IMR-90 (cell line): Measurements from ENCODE around the gene FGB. TPM values are rescaled to one million over a fixed set of nuclear protein-coding genes. Genes with fewer than 3 reads are reported as not detected.
A peak's percentile ranks its signal among the peaks of the same experiment; 100 is the strongest.

Experiments
- ATAC-seq: fragments of 200-7000 bp; cut with Tn5 transposase; 2 replicates; pipeline ENCODE4 v1.9.1; 2020; ENCODE audit warnings: low read depth, mild to moderate bottlenecking, moderate library complexity
- Bru-seq: library from RNA; stranded (reverse); fragments of 400-500 nt; gene quantifications from one replicate; lab custom pipeline; 2021; lab: Mats Ljungman, UMichigan
- BruChase-seq, 2 experiments: library from RNA; stranded (reverse); fragments of 400-500 nt; gene quantifications; one replicate each; lab custom pipeline; 2021; lab: Mats Ljungman, UMichigan
- BruUV-seq: library from RNA; stranded (reverse); fragments of 400-500 nt; replicated peaks from 2 replicates; lab custom pipeline; 2021; lab: Mats Ljungman, UMichigan
- CTCF ChIA-PET: fragments of 300-600 bp; formaldehyde crosslinking; extraction: SDS; loops from one replicate; lab custom pipeline; 2021; ENCODE audit warnings: antibody characterized with exemption; lab: Yijun Ruan, JAX
- POLR2A ChIA-PET: fragments of 300-600 bp; sonication (Branson Sonifier 250); formaldehyde crosslinking; loops from one replicate; lab custom pipeline; 2022; ENCODE audit warnings: antibody characterized with exemption; ENCODE audit not compliant: unreplicated experiment; lab: Charles Lee
- DNase-seq: peaks from one replicate; pipeline ENCODE4 v3.0.0; 2013
- H2AFZ ChIP-seq: replicated peaks from 2 replicates; pipeline ENCODE3; 2013; ENCODE audit warnings: low read length, mild to moderate bottlenecking; ENCODE audit not compliant: poor library complexity
- H2AK5ac ChIP-seq: 2 replicates; pipeline ENCODE4 v1.6.1; 2013; ENCODE audit warnings: low read depth, low read length, inconsistent platforms
- H2AK9ac ChIP-seq: replicated peaks from 2 replicates; pipeline ENCODE3; 2013; ENCODE audit warnings: mild to moderate bottlenecking, low read depth, low read length, moderate library complexity; ENCODE audit not compliant: poor library complexity
- H2BK120ac ChIP-seq: 2 replicates; pipeline ENCODE4 v1.6.1; 2013; ENCODE audit warnings: low read depth, low read length, inconsistent platforms
- H2BK15ac ChIP-seq: 3 replicates; pipeline ENCODE4 v1.6.1; 2013; ENCODE audit warnings: low read depth, low read length, inconsistent platforms
- H2BK20ac ChIP-seq: 2 replicates; pipeline ENCODE4 v1.6.1; 2013; ENCODE audit warnings: low read depth, mild to moderate bottlenecking, inconsistent platforms, low read length, moderate library complexity
- H2BK5ac ChIP-seq: 2 replicates; pipeline ENCODE4 v1.6.1; 2013; ENCODE audit warnings: mild to moderate bottlenecking, low read depth, low read length, inconsistent platforms; ENCODE audit not compliant: poor library complexity, severe bottlenecking
- H3K14ac ChIP-seq: replicated peaks from 2 replicates; pipeline ENCODE4 v1.6.1; 2013; ENCODE audit warnings: low read depth, low read length, inconsistent platforms
- H3K18ac ChIP-seq: 2 replicates; pipeline ENCODE4 v1.6.1; 2013; ENCODE audit warnings: low read depth, low read length, control low read depth
- H3K23ac ChIP-seq: 2 replicates; pipeline ENCODE4 v1.6.1; 2013; ENCODE audit warnings: low read depth, low read length, inconsistent platforms
- H3K27ac ChIP-seq: 2 replicates; pipeline ENCODE4 v1.5.1; 2013; ENCODE audit warnings: mild to moderate bottlenecking, control low read depth, low read length; ENCODE audit not compliant: insufficient read depth
- H3K27me3 ChIP-seq: 2 replicates; pipeline ENCODE4 v1.6.1; 2013; ENCODE audit warnings: low read length; ENCODE audit not compliant: control insufficient read depth, insufficient read depth
- H3K36me3 ChIP-seq: 2 replicates; pipeline ENCODE4 v1.6.1; 2013; ENCODE audit warnings: low read length, mixed read lengths; ENCODE audit not compliant: control insufficient read depth, insufficient read depth
- H3K4ac ChIP-seq: 2 replicates; pipeline ENCODE4 v1.6.1; 2013; ENCODE audit warnings: low read depth, low read length, inconsistent platforms
- H3K4me1 ChIP-seq: 2 replicates; pipeline ENCODE4 v1.6.1; 2013; ENCODE audit warnings: low read length, mixed read lengths; ENCODE audit not compliant: control insufficient read depth, insufficient read depth
- H3K4me2 ChIP-seq: 2 replicates; pipeline ENCODE4 v1.6.1; 2013; ENCODE audit warnings: low read depth, mild to moderate bottlenecking, control low read depth, low read length, moderate library complexity
- H3K4me3 ChIP-seq: 2 replicates; pipeline ENCODE4 v1.5.1; 2013; ENCODE audit warnings: low read depth, mild to moderate bottlenecking, control low read depth, low read length, moderate library complexity; ENCODE audit not compliant: insufficient read depth
- H3K56ac ChIP-seq: 2 replicates; pipeline ENCODE4 v1.6.1; 2013; ENCODE audit warnings: low read length, inconsistent platforms; ENCODE audit not compliant: insufficient read depth; ENCODE audit errors: extremely low read depth
- H3K79me1 ChIP-seq, 2 experiments: 2 replicates each; pipeline ENCODE4 v1.6.1; 2013; ENCODE audit warnings: low read length in 2 of 2, inconsistent platforms in 1 of 2, low read depth in 1 of 2
- H3K9ac ChIP-seq: 2 replicates; pipeline ENCODE4 v1.6.1; 2013; ENCODE audit warnings: low read depth, low read length, control low read depth
- H3K9me1 ChIP-seq: 2 replicates; pipeline ENCODE4 v1.6.1; 2013; ENCODE audit warnings: low read length, inconsistent platforms; ENCODE audit not compliant: insufficient read depth
- H3K9me3 ChIP-seq: 2 replicates; pipeline ENCODE4 v1.6.1; 2013; ENCODE audit warnings: low read length; ENCODE audit not compliant: control insufficient read depth, insufficient read depth
- H4K20me1 ChIP-seq: 2 replicates; pipeline ENCODE4 v1.6.1; 2013; ENCODE audit warnings: low read length, inconsistent platforms; ENCODE audit not compliant: insufficient read depth
- H4K5ac ChIP-seq: 2 replicates; pipeline ENCODE4 v1.6.1; 2013; ENCODE audit warnings: mild to moderate bottlenecking, low read depth, low read length, control low read depth
- H4K8ac ChIP-seq, 2 experiments: 2 replicates each; pipeline ENCODE4 v1.6.1; 2013; ENCODE audit warnings: low read depth in 2 of 2, low read length in 2 of 2, control low read depth in 1 of 2, inconsistent platforms in 1 of 2
- H4K91ac ChIP-seq: 2 replicates; pipeline ENCODE4 v1.6.1; 2013; ENCODE audit warnings: low read depth, low read length, inconsistent platforms; ENCODE audit not compliant: insufficient read depth
- BHLHE40 ChIP-seq: fragments of 150-350 bp; IDR thresholded peaks from 2 replicates; pipeline ENCODE4 v1.6.1; 2016; ENCODE audit warnings: mild to moderate bottlenecking, low read depth, low read length
- CEBPB ChIP-seq: IDR thresholded peaks from 2 replicates; pipeline ENCODE4 v1.6.1; 2012; ENCODE audit warnings: low read depth, low read length, improper control_type of control experiment
- CHD1 ChIP-seq: IDR thresholded peaks from 2 replicates; pipeline ENCODE4 v1.6.1; 2012; ENCODE audit warnings: low read depth, low read length, improper control_type of control experiment
- FOS ChIP-seq: fragments of 150-350 bp; IDR thresholded peaks from 2 replicates; pipeline ENCODE4 v1.6.1; 2016; ENCODE audit warnings: low read depth, low read length
- MAFK ChIP-seq: IDR thresholded peaks from 2 replicates; pipeline ENCODE4 v1.6.1; 2012; ENCODE audit warnings: low read depth, low read length, improper control_type of control experiment
- MAZ ChIP-seq: IDR thresholded peaks from 2 replicates; pipeline ENCODE4 v1.6.1; 2012; ENCODE audit warnings: low read depth, mild to moderate bottlenecking, low read length, improper control_type of control experiment, moderate library complexity, borderline replicate concordance
- MXI1 ChIP-seq: IDR thresholded peaks from 2 replicates; pipeline ENCODE4 v1.6.1; 2012; ENCODE audit warnings: low read depth, mild to moderate bottlenecking, low read length, moderate library complexity, borderline replicate concordance
- NFE2L2 ChIP-seq: fragments of 150-350 bp; IDR thresholded peaks from 2 replicates; pipeline ENCODE4 v1.6.1; 2016; ENCODE audit warnings: low read depth, mild to moderate bottlenecking, low read length
- POLR2A ChIP-seq: IDR thresholded peaks from 2 replicates; pipeline ENCODE4 v1.6.1; 2012; ENCODE audit warnings: mild to moderate bottlenecking, low read depth, low read length
- RAD21 ChIP-seq: IDR thresholded peaks from 2 replicates; pipeline ENCODE4 v1.6.1; 2012; ENCODE audit warnings: low read length, improper control_type of control experiment
- RCOR1 ChIP-seq: IDR thresholded peaks from 2 replicates; pipeline ENCODE4 v1.6.1; 2012; ENCODE audit warnings: mild to moderate bottlenecking, low read length, improper control_type of control experiment; ENCODE audit not compliant: insufficient replicate concordance
- RFX5 ChIP-seq: IDR thresholded peaks from 2 replicates; pipeline ENCODE4 v1.8.0; 2012; ENCODE audit warnings: low read depth, mild to moderate bottlenecking, low read length, moderate library complexity
- WGBS, 2 experiments: methylation state at CpG; one replicate each; pipeline versions ENCODE4 v1.1.5 to v1.1.7; 2013; ENCODE audit warnings: missing lambda C conversion rate in 2 of 2; ENCODE audit not compliant: insufficient read length in 1 of 2; ENCODE audit errors: extremely low coverage in 2 of 2; 5-methylcytosine and 5-hydroxymethylcytosine counted together
- dilution Hi-C: fragments of 300-500 bp; cut with HindIII; formaldehyde crosslinking; loops from one replicate; pipeline ENCODE4 v1.14.3; 2018; ENCODE audit warnings: low sequenced_read_pairs; ENCODE audit not compliant: unreplicated experiment
- in situ Hi-C: fragments of 300-500 bp; cut with MboI; formaldehyde crosslinking; loops from 3 replicates; pipeline ENCODE4 v1.14.3; 2019; ENCODE audit warnings: low sequenced_read_pairs, inconsistent platforms, mixed read lengths
- intact Hi-C: fragments of 100-400 bp; cut with micrococcal nuclease; formaldehyde crosslinking; loops from 2 replicates; pipeline ENCODE4 v1.10.0; 2022
- long read RNA-seq: library from polyadenylated mRNA; unstranded; transcript quantifications from one replicate; pipeline ENCODE4 v2.0.0, GENCODE V29; 2021; ENCODE audit not compliant: unreplicated experiment
- polyA plus RNA-seq, 3 experiments: library from polyadenylated mRNA; depleted of rRNA; stranded (reverse); fragments of >200 nt; gene quantifications; 2 replicates each; pipeline ENCODE4 v1.2.3, GENCODE V29; 2012; ENCODE audit warnings: low replicate concordance in 1 of 3
- total RNA-seq: library from RNA; depleted of rRNA; stranded (reverse); fragments of >200 nt; gene quantifications from 2 replicates; pipeline ENCODE4 v1.2.3, GENCODE V29; 2012; rRNA removed
- TF ChIP-seq, protein P1 (sequence below): fragments of 150-350 bp; IDR thresholded peaks from 2 replicates; pipeline ENCODE4 v1.6.1; 2017; ENCODE audit warnings: mild to moderate bottlenecking, antibody characterized with exemption, low read length, low read depth
- TF ChIP-seq, protein P2 (sequence below): conservative IDR thresholded peaks from 2 replicates; pipeline ENCODE4 v1.5.1; 2012; ENCODE audit warnings: mild to moderate bottlenecking, low read depth, low read length, improper control_type of control experiment
- TF ChIP-seq, protein P3 (sequence below): fragments of 150-350 bp; IDR thresholded peaks from 2 replicates; pipeline ENCODE4 v1.6.1; 2016; ENCODE audit warnings: low read depth, mild to moderate bottlenecking, low read length, moderate library complexity, borderline replicate concordance

Gene FGB
- total RNA-seq (not detected in 2 replicates), polyA plus RNA-seq (2012; rRNA removed) (not detected in 2 replicates), Bru-seq, nascent RNA (percentile 9 among the genes with signal in this experiment), BruChase-seq, experiment 1, labeled RNA remaining after a 6-hour chase (not detected), BruChase-seq, experiment 2, labeled RNA remaining after a 2-hour chase (not detected)
- not detected in 2 replicates for polyA plus RNA-seq (2012; cell fraction: cytosol; rRNA removed)
- not detected in 2 replicates for polyA plus RNA-seq (2012; cell fraction: nucleus; rRNA removed; ENCODE audit: low replicate concordance)
- long read RNA-seq, result 0 reads

DNA sequence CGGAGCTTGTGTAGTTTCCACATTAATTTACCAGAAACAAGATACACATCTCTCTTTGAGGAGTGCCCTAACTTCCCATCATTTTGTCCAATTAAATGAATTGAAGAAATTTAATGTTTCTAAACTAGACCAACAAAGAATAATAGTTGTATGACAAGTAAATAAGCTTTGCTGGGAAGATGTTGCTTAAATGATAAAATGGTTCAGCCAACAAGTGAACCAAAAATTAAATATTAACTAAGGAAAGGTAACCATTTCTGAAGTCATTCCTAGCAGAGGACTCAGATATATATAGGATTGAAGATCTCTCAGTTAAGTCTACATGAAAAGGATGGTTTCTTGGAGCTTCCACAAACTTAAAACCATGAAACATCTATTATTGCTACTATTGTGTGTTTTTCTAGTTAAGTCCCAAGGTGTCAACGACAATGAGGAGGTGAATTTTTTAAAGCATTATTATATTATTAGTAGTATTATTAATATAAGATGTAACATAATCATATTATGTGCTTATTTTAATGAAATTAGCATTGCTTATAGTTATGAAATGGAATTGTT lies at the start of gene FGB:
Gene FGB, plus strand, starts transcription at position 315 of the 558 bp plus-strand sequence. Its CDS starts 8 bp downstream, at position 323.
- Histone ChIP-seq H3K27ac (no peak within 1 kb of the TSS), H3K4me2 (no peak within 1 kb of the TSS), H2AK5ac (no peak within 1 kb of the TSS), H4K91ac (no peak within 1 kb of the TSS), H3K27me3 (no peaks in the 10 kb centered on the region; the same call in 1 of the 2 replicates), H3K9ac (no peak within 1 kb of the TSS), H3K4me3 (no peak within 1 kb of the TSS), H3K18ac (no peak within 1 kb of the TSS), H3K4ac (no peak within 1 kb of the TSS), H2BK5ac (no peak within 1 kb of the TSS), H3K14ac (no peak within 1 kb of the TSS), H3K4me1 (no peaks in the 10 kb centered on the region; the same call in 1 of the 2 replicates), H2AFZ (no peak within 1 kb of the TSS), H2BK120ac (no peak within 1 kb of the TSS), H3K56ac (no peak within 1 kb of the TSS), H3K79me1 (no peaks in the 10 kb centered on the region), H4K20me1 (no peaks in the 10 kb centered on the region), H4K8ac (no peak within 1 kb of the TSS), H2AK9ac (no peak within 1 kb of the TSS), H2BK15ac (no peak within 1 kb of the TSS), H2BK20ac (no peak within 1 kb of the TSS), H3K23ac (no peak within 1 kb of the TSS), H3K9me1 (no peaks in the 10 kb centered on the region), H3K9me3 (no peaks in the 10 kb centered on the region), H4K5ac (no peak within 1 kb of the TSS), H3K36me3 (no peaks in the 10 kb centered on the region)
- in situ Hi-C loops (loop anchor here (25.0 kb wide), 1 partner anchor 800 kb away; no protein-coding TSS in a partner anchor), intact Hi-C loops (no loop called here), dilution Hi-C loops (no loop called here)
- DNase-seq (no peak), ATAC-seq (no peak)
- POLR2A ChIA-PET, result no interaction called here
- no CpG with 5 or more reads among the region's 2 CpGs for WGBS, 2 experiments
- BruUV-seq, result no TSS peak
- CTCF ChIA-PET, result interaction anchor here (1.2 to 1.5 kb wide), 2 partner anchors 11 to 56 kb away, joined by 4 to 6 read pairs; no protein-coding TSS in a partner anchor
- TF ChIP-seq RCOR1, result no peak
- no peak for TF ChIP-seq NFE2L2
- no peak for TF ChIP-seq POLR2A
- TF ChIP-seq MXI1, result no peak
- TF ChIP-seq RAD21, result no peak
- TF ChIP-seq, protein P1, sequence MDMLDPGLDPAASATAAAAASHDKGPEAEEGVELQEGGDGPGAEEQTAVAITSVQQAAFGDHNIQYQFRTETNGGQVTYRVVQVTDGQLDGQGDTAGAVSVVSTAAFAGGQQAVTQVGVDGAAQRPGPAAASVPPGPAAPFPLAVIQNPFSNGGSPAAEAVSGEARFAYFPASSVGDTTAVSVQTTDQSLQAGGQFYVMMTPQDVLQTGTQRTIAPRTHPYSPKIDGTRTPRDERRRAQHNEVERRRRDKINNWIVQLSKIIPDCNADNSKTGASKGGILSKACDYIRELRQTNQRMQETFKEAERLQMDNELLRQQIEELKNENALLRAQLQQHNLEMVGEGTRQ, result no peak
- TF ChIP-seq FOS, result no peak
- TF ChIP-seq CHD1, result no peak
- TF ChIP-seq MAZ, result no peak
- TF ChIP-seq, protein P2, sequence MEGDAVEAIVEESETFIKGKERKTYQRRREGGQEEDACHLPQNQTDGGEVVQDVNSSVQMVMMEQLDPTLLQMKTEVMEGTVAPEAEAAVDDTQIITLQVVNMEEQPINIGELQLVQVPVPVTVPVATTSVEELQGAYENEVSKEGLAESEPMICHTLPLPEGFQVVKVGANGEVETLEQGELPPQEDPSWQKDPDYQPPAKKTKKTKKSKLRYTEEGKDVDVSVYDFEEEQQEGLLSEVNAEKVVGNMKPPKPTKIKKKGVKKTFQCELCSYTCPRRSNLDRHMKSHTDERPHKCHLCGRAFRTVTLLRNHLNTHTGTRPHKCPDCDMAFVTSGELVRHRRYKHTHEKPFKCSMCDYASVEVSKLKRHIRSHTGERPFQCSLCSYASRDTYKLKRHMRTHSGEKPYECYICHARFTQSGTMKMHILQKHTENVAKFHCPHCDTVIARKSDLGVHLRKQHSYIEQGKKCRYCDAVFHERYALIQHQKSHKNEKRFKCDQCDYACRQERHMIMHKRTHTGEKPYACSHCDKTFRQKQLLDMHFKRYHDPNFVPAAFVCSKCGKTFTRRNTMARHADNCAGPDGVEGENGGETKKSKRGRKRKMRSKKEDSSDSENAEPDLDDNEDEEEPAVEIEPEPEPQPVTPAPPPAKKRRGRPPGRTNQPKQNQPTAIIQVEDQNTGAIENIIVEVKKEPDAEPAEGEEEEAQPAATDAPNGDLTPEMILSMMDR, result no peak
- TF ChIP-seq BHLHE40, result no peak
- no peak for TF ChIP-seq RFX5
- no peak for TF ChIP-seq CEBPB
- TF ChIP-seq MAFK, result no peak
- TF ChIP-seq, protein P3, sequence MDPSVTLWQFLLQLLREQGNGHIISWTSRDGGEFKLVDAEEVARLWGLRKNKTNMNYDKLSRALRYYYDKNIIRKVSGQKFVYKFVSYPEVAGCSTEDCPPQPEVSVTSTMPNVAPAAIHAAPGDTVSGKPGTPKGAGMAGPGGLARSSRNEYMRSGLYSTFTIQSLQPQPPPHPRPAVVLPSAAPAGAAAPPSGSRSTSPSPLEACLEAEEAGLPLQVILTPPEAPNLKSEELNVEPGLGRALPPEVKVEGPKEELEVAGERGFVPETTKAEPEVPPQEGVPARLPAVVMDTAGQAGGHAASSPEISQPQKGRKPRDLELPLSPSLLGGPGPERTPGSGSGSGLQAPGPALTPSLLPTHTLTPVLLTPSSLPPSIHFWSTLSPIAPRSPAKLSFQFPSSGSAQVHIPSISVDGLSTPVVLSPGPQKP, result no peak
